HEK293T (cell line): ENCODE results near the gene PRND.
"Not testable (repeated sequence)": the region's sequence is repeated elsewhere in the genome, so short reads cannot be mapped to it uniquely, and the experiment has no call there.

Experiments
- CTCF ChIA-PET: fragments of 350-600 bp; formaldehyde crosslinking; extraction: SDS; loops from one replicate; lab custom pipeline; 2021; ENCODE audit warnings: antibody characterized with exemption, inconsistent platforms; lab: Yijun Ruan, JAX
- POLR2A ChIA-PET: fragments of 350-600 bp; formaldehyde crosslinking; extraction: SDS; loops from one replicate; lab custom pipeline; 2020; ENCODE audit warnings: antibody characterized with exemption, inconsistent platforms; lab: Yijun Ruan, JAX
- DNase-seq: peaks from one replicate; pipeline ENCODE4 v3.0.0; 2012; ENCODE audit warnings: mixed read lengths; ENCODE audit errors: extremely low spot score
- ARNT ChIP-seq: fragments of 450-650 bp; IDR thresholded peaks from 2 replicates; pipeline ENCODE4 v1.6.1; 2017; ENCODE audit warnings: mild to moderate bottlenecking
- BHLHE40 ChIP-seq: fragments of 450-650 bp; IDR thresholded peaks from 2 replicates; pipeline ENCODE4 v1.6.1; 2016; ENCODE audit warnings: mild to moderate bottlenecking, moderate library complexity, borderline replicate concordance
- CTBP1 ChIP-seq: fragments of 450-650 bp; IDR thresholded peaks from 2 replicates; pipeline ENCODE4 v1.6.1; 2016; ENCODE audit warnings: borderline replicate concordance
- ELF4 ChIP-seq: fragments of 450-650 bp; IDR thresholded peaks from 2 replicates; pipeline ENCODE4 v1.6.1; 2017; ENCODE audit warnings: antibody characterized with exemption
- FOXA1 ChIP-seq: fragments of 450-650 bp; IDR thresholded peaks from 2 replicates; pipeline ENCODE4 v1.6.1; 2016; ENCODE audit warnings: mild to moderate bottlenecking
- FOXK2 ChIP-seq: fragments of 450-650 bp; IDR thresholded peaks from 2 replicates; pipeline ENCODE4 v1.6.1; 2016; ENCODE audit warnings: mild to moderate bottlenecking
- FOXM1 ChIP-seq: fragments of 450-650 bp; IDR thresholded peaks from 2 replicates; pipeline ENCODE4 v1.6.1; 2017; ENCODE audit warnings: mild to moderate bottlenecking, borderline replicate concordance
- HDGF ChIP-seq: fragments of 450-650 bp; IDR thresholded peaks from 2 replicates; pipeline ENCODE4 v1.6.1; 2017; ENCODE audit warnings: antibody characterized with exemption, borderline replicate concordance
- L3MBTL2 ChIP-seq: fragments of 450-650 bp; conservative IDR thresholded peaks from 2 replicates; pipeline ENCODE4 v1.6.1; 2016; ENCODE audit warnings: mild to moderate bottlenecking
- LEF1 ChIP-seq: fragments of 450-650 bp; IDR thresholded peaks from 2 replicates; pipeline ENCODE4 v1.6.1; 2017; ENCODE audit warnings: mild to moderate bottlenecking, borderline replicate concordance
- NFRKB ChIP-seq: fragments of 450-650 bp; IDR thresholded peaks from 2 replicates; pipeline ENCODE4 v1.6.1; 2016; ENCODE audit warnings: mild to moderate bottlenecking, moderate library complexity
- PKNOX1 ChIP-seq: fragments of 450-650 bp; IDR thresholded peaks from 2 replicates; pipeline ENCODE4 v1.6.1; 2016
- SP1 ChIP-seq: fragments of 450-650 bp; IDR thresholded peaks from 2 replicates; pipeline ENCODE4 v1.6.1; 2017
- SUZ12 ChIP-seq: fragments of 450-650 bp; IDR thresholded peaks from 2 replicates; pipeline ENCODE4 v1.6.1; 2016; ENCODE audit warnings: mild to moderate bottlenecking
- TARDBP ChIP-seq: fragments of 450-650 bp; IDR thresholded peaks from 2 replicates; pipeline ENCODE4 v1.6.1; 2016
- ZNF384 ChIP-seq: fragments of 450-650 bp; IDR thresholded peaks from 2 replicates; pipeline ENCODE4 v1.6.1; 2016

Gene PRND

GRCh38 chr20:4769328-4769727 is 47.6 kb downstream of the PRND start:
- CTCF ChIA-PET, result interaction anchor here (0.7 kb wide), 1 partner anchor 28 kb away, joined by 3 read pairs; no protein-coding TSS in a partner anchor
- DNase-seq, result no peak
- TF ChIP-seq ELF4 (no peak), TARDBP (no peak), LEF1 (no peak), CTBP1 (no peak), NFRKB (no peak)
- POLR2A ChIA-PET, result no interaction called here

DNA sequence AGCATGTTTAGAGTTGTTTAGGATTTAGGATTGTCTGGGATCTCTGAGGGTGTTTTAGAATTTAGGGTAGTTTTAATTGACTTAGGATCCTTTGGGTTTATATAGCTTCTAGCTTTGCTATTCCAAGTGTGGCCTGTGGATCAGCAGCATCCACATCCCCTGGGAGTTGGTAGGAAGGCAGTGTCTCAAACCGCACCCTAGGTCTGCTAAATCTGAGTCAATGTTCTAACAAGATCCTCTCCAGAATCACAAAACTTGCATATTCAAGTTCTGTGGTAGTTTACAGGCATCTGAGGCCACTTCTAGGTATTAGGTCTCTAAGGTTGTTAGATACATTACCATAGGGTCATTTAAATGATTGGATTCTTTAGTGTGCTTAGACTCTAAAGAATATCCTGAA is 48.3 kb downstream of the PRND start:
- TF ChIP-seq ELF4 (no peak), FOXA1 (no peak), PKNOX1 (no peak), FOXK2 (no peak), NFRKB (no peak), TARDBP (no peak), LEF1 (no peak), ARNT (no peak), HDGF (no peak), L3MBTL2 (no peak), ZNF384 (no peak), SP1 (no peak), CTBP1 (no peak), FOXM1 (no peak), BHLHE40 (no peak), SUZ12 (no peak)
- CTCF ChIA-PET, result no interaction called here
- POLR2A ChIA-PET, result no interaction called here
- DNase-seq, result no peak

DNA sequence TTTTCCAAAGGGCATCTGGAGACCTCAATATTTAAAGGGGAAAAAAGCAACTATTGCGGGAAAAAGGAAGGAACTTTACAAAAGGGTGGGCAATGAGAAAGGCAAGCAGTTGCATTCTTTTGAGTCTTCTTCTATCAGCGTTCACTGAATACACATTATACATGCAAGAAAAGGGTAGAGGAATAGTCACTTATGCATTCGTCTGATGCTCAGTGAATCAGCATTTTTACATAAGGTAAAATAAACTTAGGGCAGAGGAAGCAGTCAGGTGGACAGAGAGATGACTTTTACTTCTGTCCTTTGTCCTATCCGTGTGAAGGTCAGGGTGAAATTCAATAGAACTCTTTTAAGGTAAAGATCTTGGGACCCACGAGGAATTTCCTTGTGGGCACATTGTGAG is 49.3 kb downstream of the PRND start:
- POLR2A ChIA-PET, result no interaction called here
- TF ChIP-seq FOXA1 (no peak), LEF1 (no peak), HDGF (no peak), CTBP1 (no peak), PKNOX1 (no peak), ZNF384 (no peak), BHLHE40 (no peak), SP1 (no peak), FOXM1 (no peak), FOXK2 (no peak)
- CTCF ChIA-PET, result no interaction called here
- no peak for DNase-seq

GRCh38 chr20:4772132-4772531 is 50.4 kb downstream of the PRND start:
- no peak for DNase-seq
- no peak for TF ChIP-seq FOXK2
- no peak for TF ChIP-seq FOXM1
- no peak for TF ChIP-seq TARDBP
- TF ChIP-seq L3MBTL2, result no peak
- TF ChIP-seq SUZ12, result no peak
- TF ChIP-seq ARNT, result no peak
- no peak for TF ChIP-seq NFRKB
- no peak for TF ChIP-seq SP1
- TF ChIP-seq CTBP1, result no peak
- ChIA-PET POLR2A (no interaction called here), CTCF (no interaction called here)

DNA sequence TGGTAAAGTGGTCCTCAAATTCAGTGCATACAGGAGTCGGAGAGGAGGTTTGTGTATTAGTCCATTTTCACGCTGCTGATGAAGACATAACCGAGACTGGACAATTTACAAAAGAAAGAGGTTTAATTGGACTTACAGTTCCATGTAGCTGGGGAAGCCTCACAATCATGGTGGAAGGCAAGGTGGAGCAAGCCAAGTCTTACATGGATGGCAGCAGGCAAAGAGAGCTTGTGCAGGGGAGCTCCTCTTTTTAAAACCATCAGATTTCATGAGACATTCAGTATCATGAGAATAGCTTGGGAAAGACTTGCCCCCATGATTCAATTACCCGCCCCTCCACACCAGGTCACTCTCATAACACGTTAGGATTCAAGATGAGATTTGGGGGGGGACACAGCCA is 51.3 kb downstream of the PRND start:
- CTCF ChIA-PET, DNase-seq, POLR2A ChIA-PET: not testable (repeated sequence)

- TF ChIP-seq LEF1 (no peak), SP1 (no peak), L3MBTL2 (no peak), ARNT (no peak)
- POLR2A ChIA-PET, result no interaction called here
- no peak for DNase-seq
- CTCF ChIA-PET, result no interaction called here
These were observed 52.0 kb downstream of the PRND start for GRCh38 chr20:4773736-4774135.

GRCh38 chr20:4774207-4774606 is 52.5 kb downstream of the PRND start:
- ChIA-PET CTCF (no interaction called here), POLR2A (no interaction called here)
- no peak for DNase-seq
- no peak for TF ChIP-seq CTBP1

GRCh38 chr20:4775322-4776078 is 53.8 kb downstream of the PRND start:
- CTCF ChIA-PET, result no interaction called here

More at GRCh38 chr20:4775322-4776078, 53.8 kb downstream of the PRND start:
- POLR2A ChIA-PET, result no interaction called here
- TF ChIP-seq ELF4, result no peak
- no peak for TF ChIP-seq NFRKB
- no peak for TF ChIP-seq ARNT
- no peak for TF ChIP-seq PKNOX1
- no peak for TF ChIP-seq FOXK2
- no peak for TF ChIP-seq BHLHE40
- TF ChIP-seq L3MBTL2, result no peak
- no peak for TF ChIP-seq SP1
- no peak for TF ChIP-seq FOXA1
- TF ChIP-seq ZNF384, result no peak
- TF ChIP-seq SUZ12, result no peak
- TF ChIP-seq LEF1, result no peak
- no peak for TF ChIP-seq HDGF
- TF ChIP-seq CTBP1, result no peak
- no peak for DNase-seq
